GM18498 (cell line): ENCODE data around the gene TMCC2.
"Not testable (repeated sequence)": the region's sequence is repeated elsewhere in the genome, so short reads cannot be mapped to it uniquely, and the experiment has no call there.

Source experiments
- ATAC-seq: cut with Tn5 transposase; IDR thresholded peaks from one replicate; pipeline ENCODE4 v1.9.1; 2021; ENCODE audit warnings: mild to moderate bottlenecking, moderate library complexity; ENCODE audit not compliant: unreplicated experiment

Gene TMCC2

DNA sequence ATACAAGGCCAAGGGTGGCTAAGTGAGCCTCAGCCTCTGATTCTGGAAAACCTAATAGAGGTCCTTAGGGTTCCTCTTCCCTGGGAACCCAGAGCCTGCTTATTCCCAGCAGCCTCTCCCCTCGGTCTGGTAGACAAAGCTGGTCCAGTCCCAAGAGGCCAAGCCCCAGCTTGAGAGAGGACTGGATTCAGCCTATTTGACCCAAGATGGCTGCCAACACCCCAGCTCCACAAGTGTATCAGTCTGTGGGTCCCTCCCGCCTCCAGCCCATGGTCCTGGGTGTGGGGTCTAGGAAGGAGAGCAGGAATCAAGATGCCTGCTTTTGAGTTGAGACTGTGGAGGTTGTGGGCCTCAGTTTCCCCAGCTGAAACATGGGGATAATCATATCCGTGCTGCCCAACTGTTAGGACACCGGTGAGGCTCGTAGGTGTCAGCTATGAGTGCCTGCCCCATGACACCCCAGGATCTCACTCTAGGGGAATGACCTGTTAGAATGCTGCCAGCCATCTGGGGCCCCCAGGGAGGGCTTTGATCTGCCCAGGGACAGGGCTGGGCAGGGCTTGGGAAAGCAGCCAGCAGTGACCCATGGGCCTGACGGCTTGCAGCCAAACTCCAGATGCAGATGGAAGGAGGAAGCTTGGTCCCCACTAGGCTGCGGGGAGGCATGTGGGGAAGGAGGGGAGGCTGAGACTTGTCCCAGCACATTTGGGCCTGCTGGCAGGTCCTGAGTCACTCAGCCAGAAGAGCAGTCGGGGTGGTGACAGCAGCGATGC, 48.4 kb downstream of the TMCC2 start:
- ATAC-seq, result no peak

DNA sequence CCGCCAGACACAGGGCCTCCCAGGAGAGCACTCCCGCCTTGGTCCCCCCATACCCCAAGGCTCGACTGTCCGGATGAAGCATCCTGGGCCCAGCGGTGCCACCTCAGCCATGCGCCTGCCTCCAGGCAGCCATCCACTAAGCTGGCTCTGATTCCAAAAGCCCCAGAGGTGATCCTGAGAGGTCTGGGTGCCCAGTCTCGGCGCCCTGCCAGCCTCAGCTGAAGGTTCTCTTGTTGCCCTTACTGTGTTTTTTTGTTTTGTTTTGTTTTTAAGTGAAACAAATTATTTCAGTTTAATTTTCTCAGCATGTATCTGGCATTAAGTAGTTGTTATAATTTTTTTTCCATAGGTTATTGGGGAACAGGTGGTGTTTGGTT, 48.9 kb downstream of the TMCC2 start:
- ATAC-seq, result no peak

DNA sequence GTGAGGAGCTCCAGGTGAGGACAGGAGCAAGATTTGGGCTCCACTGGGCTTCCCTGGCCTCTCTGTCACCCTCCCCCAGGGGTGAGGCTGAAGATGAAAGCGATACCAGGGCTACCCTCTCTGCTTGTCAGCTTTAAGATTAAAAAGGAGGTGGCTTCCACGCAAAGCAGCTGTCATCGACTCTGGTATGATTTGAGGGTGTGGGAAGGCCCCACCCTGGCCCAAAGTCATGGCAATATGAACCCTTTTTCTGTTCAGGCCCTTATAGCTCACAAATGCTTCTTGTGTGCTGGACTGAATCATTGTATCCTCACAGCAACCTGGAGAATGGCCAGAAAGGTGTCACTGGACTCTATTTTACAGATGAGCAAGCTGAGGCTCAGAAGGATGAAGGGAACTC, 52.2 kb downstream of the TMCC2 start:
- no peak for ATAC-seq

DNA sequence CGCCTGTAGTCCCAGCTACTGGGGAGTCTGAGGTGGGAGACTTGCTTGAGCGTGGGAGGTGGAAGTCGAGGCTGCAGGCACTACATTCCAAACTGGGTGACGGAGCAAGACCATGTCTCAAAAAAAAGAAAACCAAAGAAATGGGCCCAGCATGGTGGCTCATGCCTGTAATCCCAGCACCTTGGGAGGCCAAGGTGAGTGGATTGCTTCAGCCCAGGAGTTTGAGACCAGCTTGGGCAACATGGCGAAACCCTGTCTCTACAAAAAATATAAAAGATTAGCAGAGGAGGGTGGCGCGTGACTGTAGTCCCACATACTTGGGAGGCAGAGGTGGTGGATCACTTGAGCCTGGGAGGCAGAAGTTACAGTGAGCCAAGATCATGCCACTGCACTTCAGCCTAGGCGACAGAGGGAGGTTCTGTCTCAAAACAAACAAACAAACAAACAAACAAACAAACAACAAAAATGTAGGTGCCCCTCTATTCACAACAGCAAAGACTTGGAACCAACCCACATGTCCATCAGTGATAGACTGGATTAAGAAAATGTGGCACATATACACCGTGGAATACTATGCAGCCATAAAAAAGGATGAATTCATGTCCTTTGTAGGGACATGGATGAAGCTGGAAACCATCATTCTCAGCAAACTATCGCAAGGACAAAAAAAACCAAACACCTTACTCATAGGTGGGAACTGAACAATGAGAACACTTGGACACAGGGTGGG, 53.1 kb downstream of the TMCC2 start:
- not testable (repeated sequence) for ATAC-seq

DNA sequence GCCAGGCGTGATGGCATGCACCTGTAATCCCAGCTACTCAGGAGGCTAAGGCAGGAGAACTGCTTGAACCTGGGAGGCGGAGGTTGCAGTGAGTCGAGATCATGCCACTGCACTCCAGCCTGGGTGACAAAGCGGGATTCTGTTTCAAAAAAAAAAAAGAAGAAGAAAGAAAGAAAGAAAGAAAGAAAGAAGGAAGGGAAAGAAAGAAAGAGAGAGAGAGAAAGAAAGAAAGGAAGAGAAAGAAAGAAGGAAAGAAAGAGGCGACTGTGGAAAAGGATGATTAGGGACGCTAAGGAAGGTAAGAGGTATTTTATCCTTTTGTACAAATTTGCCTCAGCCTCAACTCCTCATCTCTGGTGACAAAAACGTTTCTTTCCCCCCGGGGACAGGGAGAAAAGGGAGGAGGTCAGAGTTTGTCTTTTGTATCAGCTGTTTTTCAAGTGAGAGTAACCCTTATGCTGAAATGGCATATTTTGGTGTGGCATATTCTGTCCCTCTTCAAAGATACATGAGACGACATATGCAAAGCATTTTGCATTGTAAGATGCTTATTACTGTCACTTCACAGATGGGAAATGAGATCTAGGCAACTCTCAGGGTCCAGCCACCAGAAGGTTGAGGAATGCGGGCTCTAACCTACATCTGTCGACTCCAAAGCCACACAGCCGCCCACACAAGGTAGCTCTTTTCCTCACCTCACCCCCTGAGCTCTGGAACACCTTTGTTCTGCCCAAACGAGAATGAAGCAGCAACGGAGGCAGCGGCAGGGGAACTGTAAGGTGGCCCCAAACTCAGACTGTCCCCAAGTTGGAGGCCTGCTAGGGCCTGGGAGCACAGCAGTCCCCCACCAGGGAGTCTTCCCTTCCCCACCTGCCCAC, 55.8 kb downstream of the TMCC2 start:
- no peak for ATAC-seq

DNA sequence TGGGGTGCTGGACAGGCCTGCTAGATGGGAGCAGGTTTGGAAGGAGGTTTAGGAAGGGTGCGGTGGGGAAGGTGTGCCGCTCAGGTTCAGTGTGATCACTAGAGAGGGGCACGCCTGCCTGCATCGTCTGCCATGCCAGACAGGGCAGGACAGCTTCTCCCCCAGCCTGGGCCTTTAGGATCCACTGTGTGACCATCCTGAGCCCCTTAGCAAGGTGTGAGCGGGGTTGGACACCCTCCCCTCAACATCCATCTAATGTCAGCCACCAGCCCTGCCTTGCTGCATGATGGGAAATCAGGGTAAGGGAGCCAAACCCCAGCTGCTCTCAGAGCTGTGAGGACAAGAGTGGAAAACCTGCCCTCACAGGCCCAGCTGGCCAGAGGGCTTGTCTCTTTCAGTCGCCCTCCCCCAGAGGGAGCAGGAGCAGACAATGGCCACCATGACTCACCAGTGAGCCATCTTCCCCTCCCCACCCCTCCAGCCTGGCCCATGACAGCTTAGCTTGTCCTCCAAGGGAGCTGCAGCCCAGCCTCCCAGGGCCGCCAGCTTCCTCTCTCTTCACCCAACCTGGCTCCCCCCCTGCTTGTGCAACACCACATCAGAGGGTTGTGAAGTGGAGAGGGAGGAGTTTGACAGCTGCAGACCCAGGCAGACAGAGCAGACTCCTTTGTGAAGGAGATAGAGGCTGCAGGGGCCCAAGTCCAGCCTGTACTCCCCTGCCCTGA, 56.8 kb downstream of the TMCC2 start:
- no peak for ATAC-seq

DNA sequence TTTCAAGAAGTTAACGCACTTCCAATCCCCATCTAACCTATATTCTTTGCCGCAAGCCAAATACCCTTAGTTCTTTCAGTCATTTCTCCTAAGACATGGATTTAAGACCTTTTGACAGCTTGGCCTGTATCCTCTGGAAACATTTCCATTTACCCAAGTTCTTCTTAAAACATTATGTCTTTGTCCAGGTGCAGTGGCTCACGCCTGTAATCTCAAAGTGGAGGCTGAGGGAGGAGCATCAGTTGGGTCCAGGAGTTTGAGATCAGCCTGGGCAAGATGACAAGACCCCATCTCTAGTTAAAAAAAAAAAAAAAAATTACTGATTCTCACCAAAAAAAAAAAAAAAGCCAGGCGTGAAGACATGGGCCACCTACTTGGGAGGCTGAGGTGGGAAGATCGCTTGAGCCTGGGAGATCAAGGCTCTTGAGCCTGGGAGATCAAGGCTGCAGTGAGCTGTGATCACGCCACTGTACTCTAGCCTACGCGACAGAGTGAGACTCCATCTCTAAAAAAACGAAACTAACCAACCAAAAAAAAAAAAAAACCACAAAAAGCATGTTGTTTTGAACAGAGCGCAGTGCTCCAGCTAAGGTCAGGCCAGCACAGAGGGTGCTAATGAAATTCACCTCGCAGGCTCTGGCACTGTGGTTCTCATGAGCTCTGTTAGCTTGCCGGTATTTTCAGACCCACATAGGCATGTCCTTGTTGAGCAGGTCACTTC, 57.8 kb downstream of the TMCC2 start:
- peak; percentile 41 for ATAC-seq

DNA sequence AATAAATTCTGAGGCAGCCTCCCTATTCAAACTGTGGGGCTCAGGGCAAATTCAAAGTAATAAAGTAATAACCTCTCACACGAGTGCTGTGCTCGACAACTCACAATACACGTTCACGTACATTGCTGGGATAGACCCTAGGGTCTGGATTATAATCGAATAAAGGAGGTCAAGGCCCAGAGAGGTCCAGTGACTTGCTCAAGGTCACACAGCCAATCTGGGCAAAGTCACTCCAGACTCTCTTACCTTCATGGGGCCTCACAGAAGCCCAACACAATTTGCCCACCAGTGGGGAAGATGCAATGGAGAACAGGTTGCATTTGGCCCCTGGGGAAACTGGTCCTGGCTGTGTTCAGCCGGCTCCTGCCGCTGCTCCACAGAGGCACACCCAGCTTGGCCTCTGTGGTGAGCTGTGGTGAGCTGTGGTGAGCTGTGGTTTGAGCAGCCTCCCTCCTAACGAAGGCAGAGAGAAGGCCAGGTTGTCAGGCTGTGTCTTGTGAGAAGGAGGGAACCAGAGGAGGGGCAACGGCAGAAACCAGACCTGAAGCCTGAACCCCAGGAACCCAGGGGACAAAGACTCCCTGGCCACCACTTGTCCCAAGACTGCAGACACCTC, 58.7 kb downstream of the TMCC2 start:
- ATAC-seq, result peak; percentile 36

DNA sequence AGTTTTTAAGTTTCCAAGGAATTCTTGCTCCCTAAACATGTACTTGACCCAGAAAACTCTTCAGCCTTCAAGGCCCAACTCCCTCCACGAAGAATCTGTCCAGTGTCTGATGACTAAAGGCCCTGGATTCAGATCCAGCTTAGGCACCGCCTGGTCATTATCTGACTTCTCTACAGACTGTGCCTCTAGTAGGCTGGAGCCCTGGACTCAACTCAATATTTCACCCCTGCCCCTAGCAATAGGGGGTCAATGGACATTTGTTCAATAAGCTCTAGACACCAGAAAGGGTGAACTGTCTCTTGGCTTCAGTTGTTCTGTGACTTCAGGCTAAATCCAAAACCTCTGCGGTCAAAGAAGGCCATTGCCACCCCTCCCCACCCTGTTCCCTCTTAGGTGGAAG, 59.3 kb downstream of the TMCC2 start:
- no peak for ATAC-seq

DNA sequence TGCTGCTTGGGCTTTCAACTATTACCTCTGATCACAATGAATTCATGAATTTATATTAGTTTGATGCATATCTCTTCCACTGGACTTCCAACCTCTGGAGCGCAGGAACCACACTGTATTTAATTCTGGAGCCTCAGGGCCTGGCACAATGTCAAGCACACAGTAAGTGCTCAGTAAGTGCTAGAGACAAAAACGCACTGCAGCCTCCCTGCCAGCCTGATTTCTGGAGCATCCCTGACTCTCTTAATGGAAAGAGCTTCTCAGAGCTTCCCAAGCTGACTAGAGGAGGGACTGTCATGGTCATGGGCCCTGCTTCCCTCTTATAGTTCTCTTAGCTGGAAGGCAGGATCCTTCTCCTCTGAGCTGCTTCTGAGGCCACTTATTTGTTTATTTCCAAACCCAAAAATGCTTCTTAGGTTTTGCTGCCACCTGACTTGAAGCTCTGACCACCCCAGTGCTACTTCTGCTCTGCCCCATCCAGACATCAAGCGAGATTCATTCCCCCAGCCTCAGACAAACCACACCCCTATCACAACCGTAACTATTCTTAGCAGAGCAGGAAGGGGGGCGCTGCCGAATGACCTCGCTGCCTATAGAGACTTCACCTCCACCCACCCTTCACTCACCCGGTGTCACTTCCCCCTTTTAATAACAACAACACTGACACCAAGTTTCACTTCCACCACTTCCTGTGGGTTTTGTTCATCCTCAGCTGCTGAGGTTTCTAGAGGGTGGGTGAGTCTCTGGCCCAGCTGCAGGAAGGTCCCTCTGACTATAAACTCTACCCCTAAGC, 60.2 kb downstream of the TMCC2 start:
- ATAC-seq, result peak; percentile 82

DNA sequence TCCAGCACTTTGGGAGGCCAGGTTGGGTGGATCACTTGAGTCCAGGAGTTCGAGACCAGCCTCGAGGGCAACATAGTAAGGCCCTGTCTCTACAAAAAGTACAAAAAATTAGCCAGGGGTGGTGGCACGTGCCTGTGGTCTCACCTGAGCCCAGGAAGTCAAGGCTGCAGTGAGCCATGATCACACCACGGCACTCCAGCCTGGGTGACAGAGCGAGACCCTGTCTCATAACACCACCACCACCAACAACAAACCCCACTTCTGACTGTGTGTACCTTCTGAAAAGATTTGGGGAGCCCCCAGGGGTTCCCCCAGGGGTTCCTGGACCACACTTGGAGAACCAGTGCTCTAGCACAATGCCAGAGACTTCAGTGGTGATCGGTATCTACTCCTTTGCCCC, 63.9 kb downstream of the TMCC2 start:
- ATAC-seq, result no peak

DNA sequence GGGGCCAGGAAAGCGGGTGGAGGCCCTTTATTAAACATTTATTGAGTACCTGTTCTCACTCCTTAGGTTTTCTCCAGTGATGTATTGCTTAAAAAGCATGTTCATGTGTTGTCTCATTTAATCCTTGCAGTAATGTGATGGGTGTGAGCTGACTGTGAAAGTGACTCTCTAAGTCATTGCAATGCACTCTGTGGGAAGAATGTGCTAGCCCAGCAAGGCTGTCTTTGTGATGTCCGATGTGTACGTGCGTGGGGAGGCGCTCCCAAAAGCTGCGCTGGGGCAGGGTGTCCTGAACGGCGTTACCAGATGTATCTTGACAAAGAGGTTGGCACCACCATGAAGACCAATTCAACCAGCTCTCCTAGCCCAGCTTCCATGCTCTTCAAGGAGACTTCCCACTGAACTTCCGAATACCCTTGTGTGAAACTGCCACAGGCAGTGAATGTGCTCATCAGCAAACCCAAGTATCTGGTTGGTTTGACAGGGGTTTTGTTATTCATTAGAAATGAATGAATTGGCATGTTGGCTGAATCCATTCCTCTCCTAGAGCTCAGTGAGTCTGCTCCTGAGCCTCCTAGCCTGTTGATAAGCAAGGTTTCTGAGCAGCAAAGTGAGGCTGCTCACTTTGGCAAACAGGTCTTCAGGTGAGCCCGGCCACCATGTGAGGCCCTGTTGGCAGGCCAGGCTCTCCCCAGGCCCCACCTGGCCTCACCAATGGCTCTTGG, 65.8 kb downstream of the TMCC2 start:
- no peak for ATAC-seq

DNA sequence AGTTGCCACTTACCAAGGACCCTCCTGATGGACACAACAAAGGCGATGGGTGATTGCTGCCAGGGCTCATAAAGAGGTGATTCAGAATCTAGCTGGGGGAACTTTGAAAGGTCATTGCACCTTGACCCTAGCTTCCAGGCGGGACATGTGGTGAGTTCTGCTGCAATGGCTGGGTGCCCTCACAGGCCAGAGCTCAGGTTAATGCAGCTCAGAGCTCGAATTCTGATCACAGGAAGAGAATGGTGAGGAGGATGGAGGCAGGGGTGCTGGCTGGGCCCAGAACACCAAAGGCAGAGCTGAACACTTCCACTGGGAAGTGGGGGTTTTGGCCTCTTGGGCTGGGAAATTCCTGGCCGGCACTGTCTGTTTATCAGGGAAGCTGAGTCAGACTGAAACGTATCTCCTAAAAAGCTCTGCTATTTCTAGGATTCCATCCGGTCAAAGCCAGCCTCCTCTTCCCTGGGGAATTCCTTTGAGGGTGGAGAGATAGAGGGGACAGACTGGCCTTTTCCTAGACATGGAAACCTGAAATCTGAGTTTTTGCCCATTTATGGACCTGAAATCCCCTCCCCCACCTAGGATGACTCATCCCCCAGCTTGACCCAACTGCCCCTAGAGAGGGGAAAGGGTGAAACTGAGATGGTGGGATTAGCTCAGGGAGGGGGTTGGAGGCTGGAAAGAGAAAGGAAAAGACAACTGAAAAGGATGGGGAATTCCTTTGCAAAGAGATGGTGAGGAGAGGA, 66.6 kb downstream of the TMCC2 start:
- ATAC-seq, result no peak

DNA sequence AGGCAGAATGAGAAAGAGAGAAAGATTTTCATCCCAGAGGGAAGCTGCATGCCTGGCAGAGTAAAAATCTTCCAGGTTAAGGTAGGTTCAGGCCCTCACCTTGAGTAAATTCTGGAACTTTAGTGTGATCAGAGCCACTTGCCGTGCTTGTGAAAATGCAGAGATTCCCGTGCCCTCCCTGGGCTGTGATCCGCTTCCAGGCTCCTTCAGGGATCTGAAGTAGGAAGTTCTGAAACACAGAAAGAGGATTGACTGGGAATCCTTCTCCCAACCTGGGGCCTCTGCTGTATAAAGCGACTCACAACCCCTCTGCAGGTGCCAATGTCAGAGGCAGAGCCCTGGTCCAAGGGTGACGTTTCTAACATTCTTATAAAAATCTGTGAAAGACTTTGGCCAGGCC, 67.2 kb downstream of the TMCC2 start:
- ATAC-seq, result no peak

DNA sequence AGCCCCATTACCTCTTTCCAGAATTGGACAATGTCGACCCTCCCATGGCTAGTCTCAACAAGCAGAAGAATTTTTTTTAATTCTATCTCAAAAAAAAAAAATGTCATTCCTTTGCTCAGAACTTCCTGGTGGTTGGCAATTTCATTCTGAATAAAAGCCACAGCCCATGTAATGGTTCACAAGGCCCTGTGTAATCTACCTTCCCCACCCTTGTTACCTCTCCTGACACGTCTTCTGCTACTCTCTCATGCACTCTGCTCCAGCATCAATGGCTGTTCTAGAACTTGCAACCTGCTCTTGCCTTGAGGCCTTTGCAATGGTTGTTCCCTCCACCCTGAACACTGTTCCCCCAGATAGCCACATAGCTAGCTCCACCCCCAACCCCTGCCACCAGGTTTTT, 68.4 kb downstream of the TMCC2 start:
- no peak for ATAC-seq

DNA sequence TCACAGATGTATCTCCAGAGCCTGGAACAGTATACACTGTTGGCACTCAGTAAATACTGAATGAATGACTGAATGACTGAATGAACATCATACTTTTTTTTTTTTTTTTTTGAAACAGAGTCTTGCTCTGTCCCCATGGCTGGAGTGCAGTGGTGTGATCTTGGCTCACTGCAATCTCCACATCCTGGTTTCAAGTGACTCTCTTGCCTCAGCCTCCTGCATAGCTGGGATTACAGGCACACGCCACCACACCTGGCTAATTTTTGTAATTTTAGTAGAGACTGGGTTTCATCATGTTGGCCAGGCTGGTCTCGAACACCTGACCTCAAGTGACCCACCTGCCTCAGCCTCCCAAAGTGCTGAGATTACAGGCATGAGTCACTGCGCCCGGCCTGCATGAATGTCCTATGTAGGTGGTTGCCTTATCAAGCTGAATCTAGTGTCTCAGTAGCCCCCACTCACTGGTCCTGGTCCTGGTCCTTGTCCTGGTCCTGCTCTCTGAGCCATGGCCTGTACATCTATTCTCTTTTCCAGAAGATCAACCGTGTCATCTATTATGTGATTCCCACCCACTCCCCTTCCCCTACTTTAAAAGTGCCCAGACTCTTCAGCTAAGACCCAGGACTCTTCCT, 69.9 kb downstream of the TMCC2 start:
- ATAC-seq, result not testable (repeated sequence)
